ENCODE measurements around the gene ABCG1. TPM values are rescaled to one million over a fixed set of nuclear protein-coding genes. Genes with fewer than 3 reads are reported as not detected.

ABCG1 gene
- total and polyA plus RNA-seq, 8 donors = 3.1 to 65.9 (median 15.6) TPM

DNA sequence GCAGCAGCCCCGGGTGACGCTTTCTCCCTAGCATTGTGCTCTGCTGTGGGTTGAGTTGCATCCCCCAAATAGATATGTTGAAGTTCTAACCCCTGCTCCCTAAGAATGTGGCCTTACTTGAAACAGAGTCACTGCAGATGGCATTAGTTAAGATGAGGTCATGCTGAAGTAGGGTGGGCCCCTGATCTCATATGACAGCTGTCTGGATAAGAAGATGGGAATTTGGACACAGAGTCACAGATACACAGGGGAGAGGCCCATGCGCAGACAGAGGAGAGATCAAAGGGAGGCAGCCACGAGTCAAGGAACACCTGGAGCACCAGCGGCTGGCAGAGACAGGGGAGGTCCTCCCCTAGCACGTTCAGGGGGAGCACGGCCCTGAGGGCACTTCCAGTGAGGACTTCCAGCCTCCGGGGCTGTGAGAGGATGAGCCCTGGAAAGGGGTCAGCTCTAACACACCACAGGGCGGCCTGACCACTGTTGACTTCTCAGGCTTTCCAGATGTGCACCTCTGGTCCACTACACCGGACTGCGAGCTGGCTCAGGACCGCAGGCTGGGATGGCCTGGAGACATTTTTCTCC lies 46.4 kb downstream of the ABCG1 start:
- Histone ChIP-seq H3K4me3 (no peak overlapping the region), H3K9me3 (no peaks in the 10 kb centered on the region), H3K27me3 (no peaks in the 10 kb centered on the region), H3K4me1 (peaks cover 8 to 53% (median 32%) of the 10 kb centered on the region in 4 donors), H3K27ac (no peak overlapping the region), H3K36me3 (no peaks in the 10 kb centered on the region)
- intact Hi-C loops (cut with DNase I; ENCODE audit: low total_unique reads) = no loop called here
- TF ChIP-seq POLR2A (IDR thresholded peaks at IDR 0.05) (no peak), POLR2AphosphoS5 (IDR thresholded peaks at IDR 0.05) (no peak), EP300 (IDR thresholded peaks at IDR 0.05) (no peak)
- TF ChIP-seq, protein P1, sequence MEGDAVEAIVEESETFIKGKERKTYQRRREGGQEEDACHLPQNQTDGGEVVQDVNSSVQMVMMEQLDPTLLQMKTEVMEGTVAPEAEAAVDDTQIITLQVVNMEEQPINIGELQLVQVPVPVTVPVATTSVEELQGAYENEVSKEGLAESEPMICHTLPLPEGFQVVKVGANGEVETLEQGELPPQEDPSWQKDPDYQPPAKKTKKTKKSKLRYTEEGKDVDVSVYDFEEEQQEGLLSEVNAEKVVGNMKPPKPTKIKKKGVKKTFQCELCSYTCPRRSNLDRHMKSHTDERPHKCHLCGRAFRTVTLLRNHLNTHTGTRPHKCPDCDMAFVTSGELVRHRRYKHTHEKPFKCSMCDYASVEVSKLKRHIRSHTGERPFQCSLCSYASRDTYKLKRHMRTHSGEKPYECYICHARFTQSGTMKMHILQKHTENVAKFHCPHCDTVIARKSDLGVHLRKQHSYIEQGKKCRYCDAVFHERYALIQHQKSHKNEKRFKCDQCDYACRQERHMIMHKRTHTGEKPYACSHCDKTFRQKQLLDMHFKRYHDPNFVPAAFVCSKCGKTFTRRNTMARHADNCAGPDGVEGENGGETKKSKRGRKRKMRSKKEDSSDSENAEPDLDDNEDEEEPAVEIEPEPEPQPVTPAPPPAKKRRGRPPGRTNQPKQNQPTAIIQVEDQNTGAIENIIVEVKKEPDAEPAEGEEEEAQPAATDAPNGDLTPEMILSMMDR (IDR thresholded peaks at IDR 0.05) = no peak
- no peak for DNase-seq
- WGBS, 5 donors = 83 to 87% (median 85%) methylated on average over 12 of the region's 12 CpGs

DNA sequence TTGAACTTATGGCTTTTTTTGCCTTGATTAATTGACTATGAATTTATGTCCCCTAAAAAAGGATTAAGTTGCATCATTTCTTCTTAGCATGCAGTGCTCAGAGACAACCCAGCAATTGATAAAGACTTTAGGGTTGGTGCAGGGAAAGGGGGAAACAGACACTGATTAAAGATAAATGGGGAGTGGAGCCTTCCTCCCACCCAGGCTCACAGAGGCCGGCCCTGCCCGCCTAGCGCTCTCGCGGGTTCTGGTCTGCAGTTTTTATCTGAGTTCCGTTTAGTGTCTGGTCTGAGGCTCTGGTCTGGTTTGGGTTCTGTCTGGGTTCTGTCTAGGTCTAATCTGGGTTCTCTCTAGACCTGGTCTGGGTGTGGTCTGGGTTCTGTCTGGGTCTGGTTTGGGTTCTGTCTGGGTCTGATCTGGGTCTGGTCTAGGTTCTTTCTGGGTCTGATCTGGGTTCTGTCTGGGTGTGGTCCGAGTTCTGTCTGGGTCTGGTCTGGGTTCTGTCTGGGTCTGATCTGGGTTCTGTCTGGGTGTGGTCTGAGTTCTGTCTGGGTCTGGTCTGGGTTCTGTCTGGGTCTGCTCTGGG lies 48.1 kb downstream of the ABCG1 start:
- peaks cover 0 to 41% (median 17%) of the 10 kb centered on the region in 4 donors for H3K4me1 ChIP-seq
- peaks cover 0 to 13% (median 11%) of the 10 kb centered on the region in 4 donors for H3K36me3 ChIP-seq
- TF ChIP-seq POLR2A (IDR thresholded peaks at IDR 0.05) (no peak), EP300 (IDR thresholded peaks at IDR 0.05) (no peak), POLR2AphosphoS5 (IDR thresholded peaks at IDR 0.05) (no peak)
- TF ChIP-seq, protein P1 (IDR thresholded peaks at IDR 0.05) = no peak
- WGBS, 5 donors = 73 to 82% (median 78%) methylated on average over 7 of the region's 7 CpGs
- DNase-seq = no peak
- no peak overlapping the region for H3K27ac ChIP-seq
- H3K4me3 ChIP-seq = no peak overlapping the region
- intact Hi-C loops (cut with DNase I; ENCODE audit: low total_unique reads) = no loop called here
- no peaks in the 10 kb centered on the region for H3K27me3 ChIP-seq
- no peaks in the 10 kb centered on the region for H3K9me3 ChIP-seq

DNA sequence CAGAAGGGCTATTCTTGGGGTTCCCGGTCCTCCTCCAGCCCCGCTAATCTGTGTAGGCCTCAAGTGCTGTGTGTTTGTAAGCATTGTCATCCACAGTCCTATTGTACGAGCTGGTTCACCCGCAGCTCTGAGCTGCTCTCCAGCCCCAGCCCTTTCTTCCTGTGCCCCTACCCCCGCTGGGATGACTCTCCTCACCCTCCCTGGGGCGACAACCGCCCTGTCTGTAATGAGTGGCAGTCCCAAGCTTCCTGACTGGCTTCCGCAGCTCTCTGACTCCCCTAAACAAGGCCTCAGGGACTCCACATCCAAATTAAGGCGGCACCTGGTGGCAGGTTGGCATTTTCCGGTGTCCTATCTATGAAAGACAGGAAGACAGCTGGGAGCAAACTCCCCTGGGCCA lies 50.4 kb downstream of the ABCG1 start:
- WGBS, 5 donors = 76 to 89% (median 83%) methylated on average over 10 of the region's 10 CpGs
- Histone ChIP-seq H3K9me3 (no peaks in the 10 kb centered on the region), H3K36me3 (peaks cover 0 to 36% (median 34%) of the 10 kb centered on the region in 4 donors), H3K4me3 (no peak overlapping the region), H3K4me1 (peaks cover 0 to 21% (median 3%) of the 10 kb centered on the region in 4 donors), H3K27me3 (no peaks in the 10 kb centered on the region), H3K27ac (no peak overlapping the region)
- TF ChIP-seq, protein P1 (IDR thresholded peaks at IDR 0.05) = no peak
- TF ChIP-seq EP300 (IDR thresholded peaks at IDR 0.05) (no peak), POLR2AphosphoS5 (IDR thresholded peaks at IDR 0.05) (no peak), POLR2A (IDR thresholded peaks at IDR 0.05) (no peak)
- no peak for DNase-seq
- intact Hi-C loops (cut with DNase I; ENCODE audit: low total_unique reads) = no loop called here

DNA sequence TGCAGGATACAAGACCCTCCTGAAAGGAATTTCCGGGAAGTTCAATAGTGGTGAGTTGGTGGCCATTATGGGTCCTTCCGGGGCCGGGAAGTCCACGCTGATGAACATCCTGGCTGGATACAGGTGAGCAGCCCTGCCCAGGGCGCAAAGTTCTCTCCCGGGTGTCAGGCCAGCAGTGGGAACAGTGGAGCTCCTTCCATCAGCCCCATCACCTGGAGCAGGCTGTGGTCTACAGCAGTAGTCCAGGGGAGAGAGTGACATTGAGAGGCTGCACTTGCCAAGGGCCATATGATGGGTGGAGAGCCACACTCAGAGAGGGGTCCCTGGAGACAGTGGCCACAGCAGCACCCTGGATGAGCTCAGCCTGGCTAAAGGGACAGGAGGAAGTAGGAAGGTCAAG lies 52.1 kb downstream of the ABCG1 start:
- 88 to 96% (median 95%) methylated on average over 6 of the region's 6 CpGs for WGBS, 5 donors
- Histone ChIP-seq H3K9me3 (no peaks in the 10 kb centered on the region), H3K27ac (no peak overlapping the region), H3K27me3 (no peaks in the 10 kb centered on the region), H3K4me3 (no peak overlapping the region), H3K36me3 (peaks cover 0 to 53% (median 50%) of the 10 kb centered on the region in 4 donors), H3K4me1 (peaks cover 0 to 21% (median 3%) of the 10 kb centered on the region in 4 donors)
- no peak for DNase-seq
- intact Hi-C loops (cut with DNase I; ENCODE audit: low total_unique reads) = no loop called here
- TF ChIP-seq EP300 (IDR thresholded peaks at IDR 0.05) (no peak), POLR2AphosphoS5 (IDR thresholded peaks at IDR 0.05) (no peak), POLR2A (IDR thresholded peaks at IDR 0.05) (no peak)
- TF ChIP-seq, protein P1 (IDR thresholded peaks at IDR 0.05) = no peak

Data from stomach (tissue), 9 donors.